Measurements from ENCODE around the gene TNFSF9. TPM values are rescaled to one million over a fixed set of nuclear protein-coding genes. Genes with fewer than 3 reads are reported as not detected.
"Not testable (repeated sequence)": the region's sequence is repeated elsewhere in the genome, so short reads cannot be mapped to it uniquely, and the experiment has no call there.

Gene TNFSF9
- total RNA-seq, 1 experiment from 2014 or later: 39.0 TPM

GRCh38 chr19:6529937-6530385, 865 bp upstream of the TNFSF9 start:
- DNase-seq (ENCODE audit: low spot score): no peak
- in situ Hi-C loops (cut with HindIII; ENCODE audit: low sequenced_read_pairs): no loop called here

GRCh38 chr19:6531163-6531955, 533 bp downstream of the TNFSF9 start:
- in situ Hi-C loops (cut with HindIII; ENCODE audit: low sequenced_read_pairs): no loop called here
- no peak for DNase-seq (ENCODE audit: low spot score)

DNA sequence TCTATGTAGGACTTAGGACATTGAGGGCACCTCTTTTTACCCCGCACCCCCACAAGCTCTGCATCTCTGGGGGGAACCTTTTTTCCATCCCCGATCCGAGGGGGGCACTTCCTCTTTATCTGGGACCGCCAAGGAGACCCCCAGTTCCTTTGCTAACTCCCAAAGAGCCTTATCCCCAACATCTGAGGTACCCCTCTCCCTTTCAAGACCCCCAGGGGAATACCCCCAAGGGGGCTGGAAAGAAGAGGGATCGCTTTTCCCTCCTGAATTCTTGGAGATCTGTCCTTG, 1.1 kb downstream of the TNFSF9 start:
- in situ Hi-C loops (cut with HindIII; ENCODE audit: low sequenced_read_pairs): no loop called here
- DNase-seq (ENCODE audit: low spot score): no peak

DNA sequence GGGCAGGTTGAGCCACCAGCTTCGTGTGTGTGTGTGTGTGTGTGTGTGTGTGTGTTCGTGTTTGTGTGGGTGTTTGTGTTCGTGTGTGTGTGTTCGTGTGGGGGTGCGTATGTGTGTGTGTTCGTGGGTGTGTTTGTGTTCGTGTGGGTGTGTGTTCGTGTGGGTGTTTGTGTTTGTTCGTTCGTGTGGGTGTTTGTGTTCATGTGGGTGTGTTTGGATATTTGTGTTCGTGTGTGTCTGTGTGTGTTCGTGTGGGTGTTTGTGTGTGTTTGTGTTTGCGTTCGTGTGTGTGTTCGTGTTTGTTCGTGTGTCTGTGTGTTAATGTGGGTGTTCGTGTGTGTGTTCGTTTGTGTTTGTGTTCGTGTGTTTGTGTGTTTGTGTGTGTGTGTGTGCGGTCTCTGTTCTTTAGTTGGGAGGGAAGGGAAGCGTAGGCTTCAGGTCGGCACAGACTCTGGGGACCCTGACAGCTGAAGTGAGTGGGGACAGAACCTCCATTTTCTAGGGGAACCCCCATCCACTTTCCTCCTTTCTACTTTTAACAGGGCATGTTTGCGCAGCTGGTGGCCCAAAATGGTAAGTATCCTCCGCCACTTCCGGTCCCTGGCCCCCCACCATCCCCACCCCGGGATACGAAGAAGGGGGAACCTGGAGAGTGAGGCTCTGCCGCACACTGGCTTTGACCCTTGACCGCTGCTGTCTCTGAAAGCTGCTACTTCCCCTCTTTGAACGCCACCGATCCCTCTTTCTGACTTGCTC, 1.6 kb downstream of the TNFSF9 start:
- in situ Hi-C loops (cut with HindIII; ENCODE audit: low sequenced_read_pairs): no loop called here
- DNase-seq (ENCODE audit: low spot score): no peak

DNA sequence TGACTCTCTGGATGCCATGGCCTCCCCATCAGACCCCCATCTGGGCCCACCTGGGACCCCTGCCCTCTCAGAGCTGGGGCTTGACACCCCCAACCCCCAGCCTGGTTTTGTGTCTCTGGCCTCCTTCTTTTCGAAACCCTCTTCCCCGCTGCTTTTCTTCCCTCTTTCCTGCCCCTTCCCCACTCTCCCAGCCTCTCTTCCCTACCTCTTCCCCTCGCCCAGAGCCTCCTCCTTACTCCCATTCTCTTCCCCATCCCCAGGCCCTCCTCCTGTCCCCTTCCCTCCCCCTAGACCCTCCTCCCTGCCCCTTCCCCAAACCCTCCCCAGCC, 2.1 kb downstream of the TNFSF9 start:
- DNase-seq (ENCODE audit: low spot score): no peak
- in situ Hi-C loops (cut with HindIII; ENCODE audit: low sequenced_read_pairs): no loop called here

DNA sequence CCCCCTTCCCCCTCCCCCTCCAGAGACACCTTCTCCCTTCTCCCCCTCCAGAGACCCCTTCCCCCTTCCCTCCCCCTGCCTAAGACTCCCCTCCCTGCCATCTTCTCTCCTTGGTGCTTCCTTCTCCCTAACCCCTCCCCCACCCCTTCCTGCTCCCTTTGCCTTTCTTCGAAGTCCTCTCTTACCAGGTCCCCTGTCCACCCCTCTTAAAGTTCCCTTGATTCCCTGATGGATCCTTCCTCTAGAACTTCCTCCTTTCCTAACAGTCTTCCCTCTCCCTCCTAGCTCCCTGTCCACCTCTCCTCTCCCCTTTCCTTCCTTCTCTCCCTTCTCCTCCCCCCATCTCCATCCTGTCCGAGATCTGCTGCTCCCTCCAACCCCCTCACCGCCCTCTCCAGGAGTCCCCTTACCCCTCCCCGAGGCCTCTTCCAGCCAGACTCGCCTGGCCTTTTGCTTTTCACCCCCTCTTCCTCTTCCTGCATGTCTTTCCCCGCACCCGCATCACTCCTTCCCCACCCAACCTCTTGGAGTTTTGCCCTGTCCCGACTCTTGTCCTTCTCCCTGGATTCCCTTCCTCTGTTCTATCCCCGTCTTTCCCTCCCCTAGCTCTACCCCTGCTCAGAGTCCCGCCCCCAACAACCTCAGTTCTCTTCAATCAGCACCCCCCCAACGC, 3.1 kb downstream of the TNFSF9 start:
- in situ Hi-C loops (cut with HindIII; ENCODE audit: low sequenced_read_pairs): no loop called here
- no peak for DNase-seq (ENCODE audit: low spot score)

- no peak for DNase-seq (ENCODE audit: low spot score)
- in situ Hi-C loops (cut with HindIII; ENCODE audit: low sequenced_read_pairs): no loop called here
These were observed 3.7 kb downstream of the TNFSF9 start for GRCh38 chr19:6534451-6535093.

- no peak for DNase-seq (ENCODE audit: low spot score)
- in situ Hi-C loops (cut with HindIII; ENCODE audit: low sequenced_read_pairs): no loop called here
These were observed 4.8 kb downstream of the TNFSF9 start for GRCh38 chr19:6535558-6536137.

GRCh38 chr19:6539514-6539913, 8.7 kb downstream of the TNFSF9 start:
- no peak for DNase-seq (ENCODE audit: low spot score)
- in situ Hi-C loops (cut with HindIII; ENCODE audit: low sequenced_read_pairs): no loop called here

- no peak for DNase-seq (ENCODE audit: low spot score)
- in situ Hi-C loops (cut with HindIII; ENCODE audit: low sequenced_read_pairs): no loop called here
These were observed 10.3 kb downstream of the TNFSF9 start for GRCh38 chr19:6540918-6541689.

- no peak for DNase-seq (ENCODE audit: low spot score)
- in situ Hi-C loops (cut with HindIII; ENCODE audit: low sequenced_read_pairs): no loop called here
These were observed 13.1 kb downstream of the TNFSF9 start for GRCh38 chr19:6543866-6544347.

- in situ Hi-C loops (cut with HindIII; ENCODE audit: low sequenced_read_pairs); DNase-seq (ENCODE audit: low spot score): not testable (repeated sequence)
These were observed 19.9 kb downstream of the TNFSF9 start for GRCh38 chr19:6550679-6551078.

- no peak for DNase-seq (ENCODE audit: low spot score)
- in situ Hi-C loops (cut with HindIII; ENCODE audit: low sequenced_read_pairs): no loop called here
These were observed 20.3 kb downstream of the TNFSF9 start for GRCh38 chr19:6551091-6551490.

DNA sequence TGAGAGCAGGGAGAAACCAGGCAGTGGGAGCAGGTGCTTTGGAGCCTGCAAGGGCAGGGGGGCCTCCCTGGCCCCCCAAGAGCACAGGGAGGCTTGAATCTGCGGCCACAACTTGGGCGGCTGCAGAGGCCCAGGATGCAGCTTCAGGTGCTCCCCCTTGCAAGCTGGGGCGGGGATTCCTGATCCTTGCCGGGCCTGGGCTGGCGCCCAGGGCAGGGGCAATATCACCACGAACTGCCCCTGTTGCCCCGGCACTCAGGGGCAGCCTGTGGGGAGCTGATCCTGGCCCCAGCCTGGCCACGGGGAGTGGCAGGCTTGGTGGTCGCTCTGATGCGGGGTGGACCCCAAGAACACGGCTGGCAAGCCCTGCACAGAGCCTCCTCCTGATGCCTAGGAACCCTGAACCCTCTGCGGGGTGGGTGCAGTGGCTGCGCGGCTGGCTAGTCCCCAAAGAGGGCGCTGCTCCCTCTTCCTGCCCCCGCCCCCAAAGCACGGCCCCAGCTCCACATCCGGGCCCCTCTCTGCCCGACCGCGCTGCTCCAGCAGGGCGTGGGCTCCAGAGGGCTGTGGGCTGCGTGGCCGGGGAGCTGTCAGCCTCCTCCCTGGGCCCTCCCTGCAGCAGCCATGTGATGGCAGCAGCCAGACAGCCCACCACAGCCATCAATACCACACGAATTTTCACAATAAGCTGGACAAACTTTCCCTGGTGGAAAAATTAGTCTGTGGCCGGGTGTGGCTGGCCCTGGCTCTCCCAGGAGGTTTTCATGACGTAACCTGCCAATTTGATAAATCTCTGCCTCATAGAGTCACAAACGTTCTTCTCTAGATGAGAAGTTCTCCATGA, 21.0 kb downstream of the TNFSF9 start:
- DNase-seq (ENCODE audit: low spot score): no peak
- in situ Hi-C loops (cut with HindIII; ENCODE audit: low sequenced_read_pairs): no loop called here

GRCh38 chr19:6556043-6556449, 25.2 kb downstream of the TNFSF9 start:
- no peak for DNase-seq (ENCODE audit: low spot score)
- in situ Hi-C loops (cut with HindIII; ENCODE audit: low sequenced_read_pairs): no loop called here

GRCh38 chr19:6556480-6557195, 25.8 kb downstream of the TNFSF9 start:
- in situ Hi-C loops (cut with HindIII; ENCODE audit: low sequenced_read_pairs): no loop called here
- DNase-seq (ENCODE audit: low spot score): no peak

- in situ Hi-C loops (cut with HindIII; ENCODE audit: low sequenced_read_pairs); DNase-seq (ENCODE audit: low spot score): not testable (repeated sequence)
These were observed 31.6 kb downstream of the TNFSF9 start for GRCh38 chr19:6562437-6562836.
